ENCODE measurements around the gene YIPF5.

GRCh38 chr5:144169904-144170275 is 569 bp downstream of the YIPF5 start:
- TF ChIP-seq EZH2 (IDR thresholded peaks at IDR 0.05; ENCODE audit: borderline replicate concordance, low read depth, low read length, severe bottlenecking) = no peak
- TF ChIP-seq POLR2AphosphoS5 (IDR thresholded peaks at IDR 0.05; ENCODE audit: insufficient read depth, low read depth, low read length) = no peak
- TF ChIP-seq CTCF (IDR thresholded peaks at IDR 0.05; ENCODE audit: extremely low read depth in 1 of 2, insufficient read depth in 1 of 2, low read depth in 1 of 2, low read length in 2 of 2) = no peak
